Pancreas (tissue), 10 donors: ENCODE measurements around the gene MECR. TPM values are rescaled to one million over a fixed set of nuclear protein-coding genes. Genes with fewer than 3 reads are reported as not detected.
A peak's percentile ranks its signal among the peaks of the same experiment; 100 is the strongest.
"Not testable (repeated sequence)": the region's sequence is repeated elsewhere in the genome, so short reads cannot be mapped to it uniquely, and the experiment has no call there.

Source experiments
- ATAC-seq, 4 donors: fragments of 200-7000 bp; cut with Tn5 transposase; one replicate each; pipeline versions ENCODE4 v1.8.0 to v1.9.1; 2020; ENCODE audit warnings: mild to moderate bottlenecking in 4 of 4, moderate library complexity in 4 of 4
- DNase-seq, 6 donors: peaks; one replicate each; pipeline ENCODE4 v3.0.0-alpha.2; 2020
- FAIRE-seq: peaks from 2 replicates; lab custom pipeline; 2012; peaks lifted over from hg19 to GRCh38; lab: Jason Lieb, UNC
- H3K27ac ChIP-seq, 4 donors: fragments of 200-600 bp; sonication (generic); 1 replicate in 3 of 4; 2 replicates in 1 of 4; pipeline versions ENCODE4 v1.5.0 to v1.8.0; 2020
- H3K27me3 ChIP-seq, 4 donors: fragments of 200-600 bp; one replicate each; pipeline ENCODE4 v1.8.0; 2021
- H3K36me3 ChIP-seq, 3 donors: fragments of 200-600 bp; sonication (generic) in 1 of 3; one replicate each; pipeline versions ENCODE4 v1.5.0 to v1.8.0; 2020 to 2021
- H3K4me1 ChIP-seq, 3 donors: fragments of 200-600 bp; one replicate each; pipeline ENCODE4 v1.8.0; 2021
- H3K4me3 ChIP-seq, 4 donors: fragments of 200-600 bp; sonication (generic) in 2 of 4; one replicate each; pipeline versions ENCODE4 v1.5.0 to v1.8.0; 2020 to 2021
- H3K9me3 ChIP-seq, 4 donors: fragments of 200-600 bp; one replicate each; pipeline ENCODE4 v1.8.0; 2021
- WGBS, 2 donors: extraction: QIAGEN DNeasy Blood & Tissue Kit; methylation state at CpG; one replicate each; pipeline ENCODE4 v1.1.7; 2013; 5-methylcytosine and 5-hydroxymethylcytosine counted together
- intact Hi-C, 3 donors: fragments of 100-400 bp; cut with DNase I; formaldehyde crosslinking; loops; one replicate each; pipeline versions ENCODE4 v1.11.1 to v1.14.2; 2022
- polyA plus RNA-seq, 2 donors: library from polyadenylated mRNA; stranded (reverse); fragments of 200-250 nt; gene quantifications; one replicate each; pipeline ENCODE4 v1.2.3, GENCODE V29; 2013
- total RNA-seq, 6 donors: library from RNA; stranded (reverse); fragmentation: NEBNext Ultra II Directional in 4 of 6; extraction: Animal tissue kit (Norgen Biotek cat#: 25700) in 4 of 6; gene quantifications; one replicate each; pipeline versions ENCODE4 v1.2.1 to v1.2.4, GENCODE V29; 2021 to 2023
- TF ChIP-seq, protein P1 (sequence below), 4 donors: fragments of 200-600 bp; sonication (generic) in 3 of 4; IDR thresholded peaks; one replicate each; pipeline versions ENCODE4 v1.5.0 to v1.8.0; 2021; ENCODE audit warnings: antibody characterized with exemption in 4 of 4
- donor health status: healthy with polysubstance abuse.
- donor health status: DM: no; HTN: no; CAD: no; lungs with moderate emphysema.
- donor health status: DM: no; HTN: no; CAD: no.
- donor health status: control.
- donor health status: control.
- donor health status: Bipolar disorder and iron deficiency.
- donor health status: DM: yes; HTN: yes; CAD: no.
- donor health status: DM: no; HTN: no; CAD: no.
- donor health status: DM: no; HTN: no; CAD: no.
- donor health status: DM: yes; HTN: yes; CAD: no.

Gene MECR
- total and polyA plus RNA-seq, 8 donors, result 9.0 to 19.6 (median 10.5) TPM

DNA sequence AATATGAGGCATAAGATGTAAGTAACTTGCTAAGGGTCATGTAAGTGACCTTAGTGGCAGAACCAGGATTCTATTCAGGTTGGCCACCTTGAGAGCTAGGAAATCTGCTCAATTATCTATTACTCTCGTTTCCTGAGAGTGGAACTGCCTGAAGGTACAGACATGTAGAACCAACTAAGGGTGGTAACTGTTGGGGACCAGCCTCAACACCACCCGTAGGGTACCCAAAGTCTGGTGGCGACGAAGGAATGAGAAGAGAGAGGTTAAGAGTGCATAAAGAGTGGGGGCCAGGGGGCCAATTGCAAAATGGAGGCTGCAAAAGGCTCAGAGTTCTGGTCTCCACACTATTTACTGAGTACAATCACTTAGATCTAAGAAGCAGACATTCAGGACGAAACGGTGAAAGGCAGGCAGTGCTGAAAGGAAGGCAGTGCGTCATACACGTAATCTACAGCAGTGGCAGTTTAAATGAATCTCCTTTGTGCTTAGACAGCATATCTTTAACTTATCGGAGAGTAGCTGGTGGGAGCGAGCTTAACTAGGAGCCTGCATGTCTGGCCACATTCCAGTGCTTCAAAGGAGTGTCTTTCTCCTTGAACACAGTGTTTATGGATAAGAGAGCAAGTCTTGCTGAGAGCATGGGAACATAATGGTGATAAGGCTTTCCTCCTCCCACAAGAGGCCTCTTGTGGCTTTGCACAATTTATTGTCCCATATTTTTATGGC, 74.0 kb downstream of the MECR start:
- Histone ChIP-seq H3K36me3 (peaks cover 2 to 55% (median 36%) of the 10 kb centered on the region in 3 donors), H3K9me3 (no peaks in the 10 kb centered on the region), H3K4me1 (peaks cover 11 to 19% (median 13%) of the 10 kb centered on the region in 3 donors), H3K27ac (peak overlapping the region in 1 of 4 donors; percentile 38), H3K27me3 (no peaks in the 10 kb centered on the region), H3K4me3 (no peak overlapping the region)
- DNase-seq (no peak), ATAC-seq (peak; percentile 76 to 84 (median 80)), FAIRE-seq (no peak)
- 36 to 38% methylated on average over 10 of the region's 10 CpGs for WGBS, 2 donors
- intact Hi-C loops, result no loop called here
- TF ChIP-seq, protein P1, sequence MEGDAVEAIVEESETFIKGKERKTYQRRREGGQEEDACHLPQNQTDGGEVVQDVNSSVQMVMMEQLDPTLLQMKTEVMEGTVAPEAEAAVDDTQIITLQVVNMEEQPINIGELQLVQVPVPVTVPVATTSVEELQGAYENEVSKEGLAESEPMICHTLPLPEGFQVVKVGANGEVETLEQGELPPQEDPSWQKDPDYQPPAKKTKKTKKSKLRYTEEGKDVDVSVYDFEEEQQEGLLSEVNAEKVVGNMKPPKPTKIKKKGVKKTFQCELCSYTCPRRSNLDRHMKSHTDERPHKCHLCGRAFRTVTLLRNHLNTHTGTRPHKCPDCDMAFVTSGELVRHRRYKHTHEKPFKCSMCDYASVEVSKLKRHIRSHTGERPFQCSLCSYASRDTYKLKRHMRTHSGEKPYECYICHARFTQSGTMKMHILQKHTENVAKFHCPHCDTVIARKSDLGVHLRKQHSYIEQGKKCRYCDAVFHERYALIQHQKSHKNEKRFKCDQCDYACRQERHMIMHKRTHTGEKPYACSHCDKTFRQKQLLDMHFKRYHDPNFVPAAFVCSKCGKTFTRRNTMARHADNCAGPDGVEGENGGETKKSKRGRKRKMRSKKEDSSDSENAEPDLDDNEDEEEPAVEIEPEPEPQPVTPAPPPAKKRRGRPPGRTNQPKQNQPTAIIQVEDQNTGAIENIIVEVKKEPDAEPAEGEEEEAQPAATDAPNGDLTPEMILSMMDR (IDR thresholded peaks at IDR 0.05), result no peak

DNA sequence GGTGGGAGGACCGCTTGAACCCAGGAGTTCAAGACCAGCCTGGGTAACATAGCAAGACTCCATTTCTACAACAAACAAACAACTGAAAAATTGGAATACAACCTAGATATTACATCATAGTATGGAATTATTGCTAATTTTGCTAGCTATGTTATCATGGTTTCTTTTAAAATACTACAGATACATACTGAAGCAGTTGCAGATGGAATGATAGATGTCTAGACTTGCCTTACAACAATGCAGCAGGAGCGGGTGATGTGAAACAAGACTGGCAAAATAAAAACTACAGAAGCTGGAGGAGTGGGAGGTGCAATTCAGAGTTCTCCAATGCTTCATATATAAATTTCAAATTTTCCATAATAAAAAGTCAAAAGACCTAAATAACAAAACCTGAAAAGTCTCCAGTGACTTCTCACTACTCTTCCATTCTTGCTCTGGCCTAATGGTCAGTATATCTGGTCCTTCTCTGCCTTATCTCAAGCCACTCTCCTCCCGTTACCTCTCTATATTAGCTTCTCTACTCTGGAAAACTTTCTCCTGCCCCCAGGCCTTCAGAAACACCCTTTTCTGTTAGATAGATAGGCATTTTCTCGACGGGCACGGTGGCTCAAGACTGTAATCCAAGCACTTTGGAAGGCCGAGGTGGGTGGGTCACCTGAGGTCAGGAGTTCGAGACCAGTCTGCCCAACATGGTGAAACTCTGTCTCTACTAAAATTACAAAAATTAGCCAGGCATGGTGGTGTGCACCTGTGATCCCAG, 78.5 kb downstream of the MECR start:
- intact Hi-C loops, result no loop called here
- 87 to 94% methylated on average over 8 of the region's 8 CpGs for WGBS, 2 donors
- H3K9me3 ChIP-seq, result no peaks in the 10 kb centered on the region
- H3K36me3 ChIP-seq, result peaks cover 5 to 71% (median 67%) of the 10 kb centered on the region in 3 donors
- peaks cover 2 to 15% (median 11%) of the 10 kb centered on the region in 3 donors for H3K4me1 ChIP-seq
- TF ChIP-seq, protein P1 (IDR thresholded peaks at IDR 0.05), result no peak
- DNase-seq, result no peak
- H3K27me3 ChIP-seq, result no peaks in the 10 kb centered on the region
- H3K27ac ChIP-seq, result no peak overlapping the region
- no peak for ATAC-seq
- no peak overlapping the region for H3K4me3 ChIP-seq
- no peak for FAIRE-seq

DNA sequence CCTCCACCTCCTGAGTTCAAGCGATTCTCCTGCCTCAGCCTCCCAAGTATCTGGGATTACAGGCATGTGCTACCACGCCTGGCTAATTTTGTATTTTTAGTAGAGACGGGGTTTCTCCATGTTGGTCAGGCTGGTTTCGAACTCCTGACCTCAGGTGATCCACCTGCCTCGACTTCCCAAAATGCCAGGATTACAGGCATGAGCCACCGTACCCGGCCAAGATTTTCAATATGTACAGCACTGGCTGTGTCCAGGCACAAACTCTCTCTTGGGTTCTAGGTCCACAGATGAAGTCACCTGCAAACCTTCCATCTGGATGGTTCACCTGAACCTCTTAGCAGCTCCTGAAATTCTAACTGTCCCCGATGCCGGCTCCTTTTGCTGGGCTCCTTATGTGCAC, 80.4 kb downstream of the MECR start:
- ATAC-seq, H3K4me3 ChIP-seq, DNase-seq, H3K27ac ChIP-seq, H3K27me3 ChIP-seq, FAIRE-seq, intact Hi-C loops, H3K4me1 ChIP-seq, H3K9me3 ChIP-seq: not testable (repeated sequence)
- peaks cover 5 to 71% (median 67%) of the 10 kb centered on the region in 3 donors for H3K36me3 ChIP-seq
- WGBS, 2 donors, result 95 to 98% methylated on average over 9 of the region's 9 CpGs

DNA sequence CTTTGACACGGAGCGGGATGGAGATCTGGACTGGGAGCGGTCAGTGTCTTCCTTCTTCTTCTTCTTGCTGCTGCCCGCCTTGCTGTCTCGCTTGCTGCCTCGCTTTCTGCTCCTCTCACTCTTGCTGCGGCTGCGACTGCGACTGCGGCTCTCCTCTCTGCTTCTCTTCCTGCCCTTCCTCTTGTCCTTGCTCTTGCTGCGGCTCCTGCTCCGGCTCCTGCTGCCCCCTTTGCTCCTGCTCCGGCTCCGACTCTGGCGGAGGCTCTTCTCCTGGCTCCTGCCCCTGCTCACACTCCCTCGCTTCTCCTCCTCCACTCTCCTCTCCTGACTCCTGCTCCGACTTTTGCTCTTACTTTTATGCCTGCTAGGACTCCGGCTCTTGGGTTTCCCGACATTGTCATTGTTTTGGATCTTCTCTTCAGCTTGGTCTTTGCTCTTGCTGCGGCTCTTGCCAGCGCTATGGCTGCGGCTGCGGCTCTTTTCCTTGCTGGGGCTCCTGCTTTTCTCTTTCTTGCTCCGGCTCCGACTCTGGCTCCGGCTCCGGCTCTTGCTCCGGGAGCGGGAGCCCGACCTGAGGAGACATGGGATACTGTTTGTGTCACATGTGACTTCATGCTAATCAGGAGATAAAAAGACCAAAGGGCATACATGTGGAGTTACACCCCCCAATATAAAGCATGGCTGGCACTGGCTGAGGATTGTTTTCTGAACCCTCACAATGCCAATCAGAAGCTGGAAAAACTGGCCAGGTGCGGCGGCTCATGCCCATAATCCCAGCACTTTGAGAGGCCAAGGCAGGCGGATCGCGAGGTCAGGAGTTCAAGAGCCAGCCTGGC, 81.9 kb downstream of the MECR start:
- H3K36me3 ChIP-seq, result peaks cover 2 to 63% (median 59%) of the 10 kb centered on the region in 3 donors
- TF ChIP-seq, protein P1 (IDR thresholded peaks at IDR 0.05), result no peak
- H3K4me1 ChIP-seq, result peaks cover 0 to 2% (median 0%) of the 10 kb centered on the region in 3 donors
- no peaks in the 10 kb centered on the region for H3K9me3 ChIP-seq
- WGBS, 2 donors, result 95 to 96% methylated on average over 35 of the region's 35 CpGs
- intact Hi-C loops, result no loop called here
- no peaks in the 10 kb centered on the region for H3K27me3 ChIP-seq
- H3K27ac ChIP-seq, result no peak overlapping the region
- ATAC-seq (no peak), FAIRE-seq (no peak), DNase-seq (no peak)
- no peak overlapping the region for H3K4me3 ChIP-seq
